Measurements from ENCODE around the gene NPC2.

- TF ChIP-seq CTCF (conservative IDR thresholded peaks at IDR 0.05) (no peak), ZFX (IDR thresholded peaks at IDR 0.05) (no peak)
These were observed 13.1 kb downstream of the NPC2 start for GRCh38 chr14:74480046-74480445.
